Measurements from ENCODE around the gene C11orf21. TPM values are rescaled to one million over a fixed set of nuclear protein-coding genes. Genes with fewer than 3 reads are reported as not detected.
A peak's percentile ranks its signal among the peaks of the same experiment; 100 is the strongest.

The C11orf21 gene
- total RNA-seq, 1 donor from 2014 or later = not detected

DNA sequence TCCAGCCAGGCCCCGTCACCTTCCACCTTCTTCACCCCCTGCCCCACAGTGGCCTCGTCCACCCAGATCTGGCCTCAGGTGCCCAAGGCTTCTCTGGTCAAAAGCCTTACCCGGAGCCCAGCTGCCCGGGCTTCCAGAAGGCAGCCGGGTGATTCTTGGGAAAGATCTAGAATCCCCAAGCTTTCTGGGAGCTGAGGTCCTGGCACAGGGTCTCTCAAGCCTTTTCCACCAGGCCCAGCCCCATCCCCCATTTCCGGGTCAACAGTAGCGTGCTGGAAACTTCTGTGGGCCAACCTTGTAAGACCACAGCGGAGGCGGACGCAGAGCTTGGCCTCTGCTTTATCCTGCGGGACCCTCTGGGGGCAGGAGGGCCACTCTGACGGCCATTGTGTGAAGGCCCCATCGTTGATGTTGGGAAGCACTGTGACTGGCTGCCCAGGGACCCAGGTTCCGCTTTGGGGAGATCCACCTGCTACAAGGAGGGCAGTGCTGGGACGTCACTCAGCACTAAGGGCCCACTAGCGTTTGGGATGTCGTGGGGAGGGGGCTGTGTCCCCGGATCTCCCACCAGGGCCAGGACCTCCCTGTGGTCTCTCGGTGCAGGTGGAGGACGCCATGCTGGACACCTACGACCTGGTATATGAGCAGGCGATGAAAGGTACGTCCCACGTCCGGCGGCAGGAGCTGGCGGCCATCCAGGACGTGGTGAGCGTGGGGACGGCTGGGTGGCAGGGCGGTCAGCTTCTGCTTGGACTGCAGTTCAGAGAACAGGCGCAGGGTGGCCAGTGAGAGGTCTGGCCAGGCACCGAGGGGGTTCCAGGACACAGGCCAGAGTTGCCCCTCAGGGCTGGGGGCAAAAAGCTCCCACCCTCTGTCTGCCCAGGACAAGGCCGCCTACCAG lies 11.6 kb upstream of the C11orf21 start:
- Histone ChIP-seq H3K4me2 (ENCODE audit: low read length) (no peak overlapping the region), H3K4me1 (ENCODE audit: insufficient read depth, low read length) (peaks cover 16% of the 10 kb centered on the region), H3K36me3 (ENCODE audit: insufficient read depth, low read length) (no peaks in the 10 kb centered on the region), H3K27ac (ENCODE audit: low read depth, low read length) (no peak overlapping the region), H3K4me3 (ENCODE audit: insufficient read depth, low read depth, low read length) (no peak overlapping the region), H3K79me2 (ENCODE audit: insufficient read depth, low read length) (no peaks in the 10 kb centered on the region), H3K9me3 (ENCODE audit: insufficient read depth, low read depth, low read length) (no peaks in the 10 kb centered on the region), H3K9ac (ENCODE audit: low read length) (no peak overlapping the region), H2AFZ (ENCODE audit: low read depth, low read length) (no peak overlapping the region), H3K27me3 (ENCODE audit: insufficient read depth, low read length) (no peaks in the 10 kb centered on the region), H4K20me1 (ENCODE audit: insufficient read depth, low read length) (no peaks in the 10 kb centered on the region)
- no peak overlapping the region for H3K4me3 Mint-ChIP-seq (ENCODE audit: unreplicated experiment)
- H3K27me3 Mint-ChIP-seq (ENCODE audit: low read depth, unreplicated experiment) = peaks cover 13% of the 10 kb centered on the region
- no peak overlapping the region for H3K27ac Mint-ChIP-seq (ENCODE audit: unreplicated experiment)
- no peak for FAIRE-seq
- no peaks in the 10 kb centered on the region for H3K4me1 Mint-ChIP-seq (ENCODE audit: low read depth, unreplicated experiment)
- TF ChIP-seq, protein P1, sequence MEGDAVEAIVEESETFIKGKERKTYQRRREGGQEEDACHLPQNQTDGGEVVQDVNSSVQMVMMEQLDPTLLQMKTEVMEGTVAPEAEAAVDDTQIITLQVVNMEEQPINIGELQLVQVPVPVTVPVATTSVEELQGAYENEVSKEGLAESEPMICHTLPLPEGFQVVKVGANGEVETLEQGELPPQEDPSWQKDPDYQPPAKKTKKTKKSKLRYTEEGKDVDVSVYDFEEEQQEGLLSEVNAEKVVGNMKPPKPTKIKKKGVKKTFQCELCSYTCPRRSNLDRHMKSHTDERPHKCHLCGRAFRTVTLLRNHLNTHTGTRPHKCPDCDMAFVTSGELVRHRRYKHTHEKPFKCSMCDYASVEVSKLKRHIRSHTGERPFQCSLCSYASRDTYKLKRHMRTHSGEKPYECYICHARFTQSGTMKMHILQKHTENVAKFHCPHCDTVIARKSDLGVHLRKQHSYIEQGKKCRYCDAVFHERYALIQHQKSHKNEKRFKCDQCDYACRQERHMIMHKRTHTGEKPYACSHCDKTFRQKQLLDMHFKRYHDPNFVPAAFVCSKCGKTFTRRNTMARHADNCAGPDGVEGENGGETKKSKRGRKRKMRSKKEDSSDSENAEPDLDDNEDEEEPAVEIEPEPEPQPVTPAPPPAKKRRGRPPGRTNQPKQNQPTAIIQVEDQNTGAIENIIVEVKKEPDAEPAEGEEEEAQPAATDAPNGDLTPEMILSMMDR (IDR thresholded peaks at IDR 0.05; ENCODE audit: insufficient read depth, low read depth, low read length) = no peak
- no peak for TF ChIP-seq EZH2 (IDR thresholded peaks at IDR 0.05; ENCODE audit: insufficient read depth, low read length)
- no peak for DNase-seq (ENCODE audit: low read depth)
- peaks cover 8% of the 10 kb centered on the region for H3K36me3 Mint-ChIP-seq (ENCODE audit: low read depth, unreplicated experiment)
- H3K9me3 Mint-ChIP-seq (ENCODE audit: unreplicated experiment) = peaks cover 4% of the 10 kb centered on the region

DNA sequence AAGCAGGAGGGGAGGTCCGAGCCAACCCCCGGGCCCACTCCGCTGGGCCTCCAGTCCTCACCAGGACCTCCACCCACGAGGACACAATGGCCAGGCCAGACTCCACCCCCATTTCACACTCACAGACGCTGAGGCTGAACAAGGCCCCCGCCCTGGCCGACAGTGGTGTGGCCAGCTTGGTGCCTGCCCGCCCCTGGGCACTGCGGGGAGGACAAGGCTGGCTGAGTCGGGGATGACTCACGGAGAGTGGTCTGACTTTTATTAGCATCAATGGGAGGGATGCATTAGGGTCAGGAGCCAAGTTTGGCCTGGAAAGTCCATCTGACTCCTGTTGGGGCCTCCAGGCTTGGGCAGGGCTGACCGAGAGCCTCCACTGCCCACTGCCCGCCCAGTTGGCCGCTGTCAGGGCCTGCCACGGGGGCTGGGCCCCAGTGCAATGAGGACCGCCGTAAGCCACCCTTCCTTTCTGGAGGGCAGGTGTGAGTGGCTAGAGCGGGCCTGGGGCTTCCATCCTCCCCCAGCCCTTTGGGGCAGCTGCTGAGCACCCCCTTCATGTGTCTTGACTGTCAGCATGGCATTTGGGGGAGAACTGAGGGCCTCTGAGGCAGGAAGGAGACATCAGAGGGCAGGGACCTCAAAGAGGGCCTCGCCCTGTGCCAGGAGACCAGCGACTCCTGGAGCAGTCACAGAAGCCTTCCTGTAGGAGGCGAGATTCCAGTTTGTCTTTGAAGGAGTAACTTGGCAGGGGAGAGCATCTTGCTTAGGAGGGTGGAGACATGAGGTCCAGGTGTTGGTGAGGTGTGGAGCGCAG lies 10.7 kb upstream of the C11orf21 start:
- H3K4me2 ChIP-seq (ENCODE audit: low read length) = peak overlapping the region; percentile 29
- Mint-ChIP-seq H3K4me1 (ENCODE audit: low read depth, unreplicated experiment) (no peaks in the 10 kb centered on the region), H3K4me3 (ENCODE audit: unreplicated experiment) (no peak overlapping the region), H3K27ac (ENCODE audit: unreplicated experiment) (no peak overlapping the region), H3K36me3 (ENCODE audit: low read depth, unreplicated experiment) (peaks cover 5% of the 10 kb centered on the region), H3K27me3 (ENCODE audit: low read depth, unreplicated experiment) (peaks cover 7% of the 10 kb centered on the region), H3K9me3 (ENCODE audit: unreplicated experiment) (no peaks in the 10 kb centered on the region)
- H2AFZ ChIP-seq (ENCODE audit: low read depth, low read length) = peak overlapping the region; percentile 63
- no peak overlapping the region for H3K9ac ChIP-seq (ENCODE audit: low read length)
- H3K4me1 ChIP-seq (ENCODE audit: insufficient read depth, low read length) = peaks cover 16% of the 10 kb centered on the region
- H3K9me3 ChIP-seq (ENCODE audit: insufficient read depth, low read depth, low read length) = no peaks in the 10 kb centered on the region
- H3K27ac ChIP-seq (ENCODE audit: low read depth, low read length) = no peak overlapping the region
- FAIRE-seq (no peak), DNase-seq (ENCODE audit: low read depth) (peak; percentile 35)
- H3K36me3 ChIP-seq (ENCODE audit: insufficient read depth, low read length) = no peaks in the 10 kb centered on the region
- no peak overlapping the region for H3K4me3 ChIP-seq (ENCODE audit: insufficient read depth, low read depth, low read length)
- no peaks in the 10 kb centered on the region for H3K27me3 ChIP-seq (ENCODE audit: insufficient read depth, low read length)
- no peaks in the 10 kb centered on the region for H4K20me1 ChIP-seq (ENCODE audit: insufficient read depth, low read length)
- TF ChIP-seq EZH2 (IDR thresholded peaks at IDR 0.05; ENCODE audit: insufficient read depth, low read length) = no peak
- H3K79me2 ChIP-seq (ENCODE audit: insufficient read depth, low read length) = no peaks in the 10 kb centered on the region

DNA sequence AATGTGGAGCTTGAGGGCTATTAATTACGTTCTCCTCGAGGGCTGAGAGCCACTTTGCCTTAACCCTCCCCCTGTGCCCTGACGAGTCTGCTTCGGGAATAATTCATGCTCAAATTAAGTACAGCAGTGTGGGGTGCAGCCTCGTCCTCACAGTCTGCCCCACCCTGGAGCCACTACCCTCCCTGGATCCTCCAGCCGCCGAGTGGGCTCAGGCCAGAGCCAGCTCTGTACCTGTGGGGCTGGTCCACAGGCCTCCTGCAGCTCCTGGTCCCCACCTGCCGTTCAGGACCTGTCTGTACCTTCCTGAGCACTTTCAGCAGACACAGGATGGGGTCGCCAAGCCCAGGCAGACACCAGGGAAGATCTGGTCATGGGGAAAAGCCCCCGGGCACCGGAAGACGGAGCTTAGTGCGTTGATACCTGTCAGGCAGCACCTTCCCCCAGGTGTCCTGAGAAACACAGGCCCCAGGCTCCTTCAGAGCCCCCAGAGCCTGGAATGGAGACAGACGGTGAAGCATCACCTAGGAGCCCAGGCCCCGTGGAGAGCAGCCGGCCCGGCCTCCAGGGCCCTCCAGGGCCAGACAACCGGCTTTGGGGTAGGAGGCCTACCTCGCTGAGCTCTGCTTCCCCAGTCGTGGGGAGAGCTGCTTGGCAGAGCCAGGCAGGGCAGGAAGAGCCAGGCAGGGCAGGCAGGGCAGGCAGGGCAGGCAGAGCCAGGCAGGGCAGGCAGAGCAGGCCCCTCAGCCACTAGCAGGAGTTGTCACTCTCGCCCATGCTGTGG lies 9.8 kb upstream of the C11orf21 start:
- peaks cover 16% of the 10 kb centered on the region for H3K4me1 ChIP-seq (ENCODE audit: insufficient read depth, low read length)
- H3K27me3 ChIP-seq (ENCODE audit: insufficient read depth, low read length) = no peaks in the 10 kb centered on the region
- Mint-ChIP-seq H3K27ac (ENCODE audit: unreplicated experiment) (no peak overlapping the region), H3K27me3 (ENCODE audit: low read depth, unreplicated experiment) (no peaks in the 10 kb centered on the region), H3K4me1 (ENCODE audit: low read depth, unreplicated experiment) (peaks cover under 1% of the 10 kb centered on the region), H3K4me3 (ENCODE audit: unreplicated experiment) (no peak overlapping the region), H3K9me3 (ENCODE audit: unreplicated experiment) (no peaks in the 10 kb centered on the region), H3K36me3 (ENCODE audit: low read depth, unreplicated experiment) (no peaks in the 10 kb centered on the region)
- H3K9me3 ChIP-seq (ENCODE audit: insufficient read depth, low read depth, low read length) = no peaks in the 10 kb centered on the region
- H3K36me3 ChIP-seq (ENCODE audit: insufficient read depth, low read length) = no peaks in the 10 kb centered on the region
- H3K79me2 ChIP-seq (ENCODE audit: insufficient read depth, low read length) = no peaks in the 10 kb centered on the region
- no peak overlapping the region for H3K4me3 ChIP-seq (ENCODE audit: insufficient read depth, low read depth, low read length)
- FAIRE-seq (no peak), DNase-seq (ENCODE audit: low read depth) (no peak)
- no peaks in the 10 kb centered on the region for H4K20me1 ChIP-seq (ENCODE audit: insufficient read depth, low read length)
- H3K4me2 ChIP-seq (ENCODE audit: low read length) = no peak overlapping the region
- H3K9ac ChIP-seq (ENCODE audit: low read length) = no peak overlapping the region
- H2AFZ ChIP-seq (ENCODE audit: low read depth, low read length) = peak overlapping the region; percentile 63
- H3K27ac ChIP-seq (ENCODE audit: low read depth, low read length) = no peak overlapping the region
- TF ChIP-seq EZH2 (IDR thresholded peaks at IDR 0.05; ENCODE audit: insufficient read depth, low read length) = no peak
- TF ChIP-seq, protein P1 (IDR thresholded peaks at IDR 0.05; ENCODE audit: insufficient read depth, low read depth, low read length) = no peak

Data from astrocyte (in vitro differentiated cells and primary cell).